HG02763 (cell line): ENCODE results near the gene EEF2K.

ENCODE experiments used
- ATAC-seq: cut with Tn5 transposase; IDR thresholded peaks from one replicate; pipeline ENCODE4 v1.9.1; 2021; ENCODE audit warnings: mild to moderate bottlenecking, moderate library complexity; ENCODE audit not compliant: unreplicated experiment

Gene EEF2K

GRCh38 chr16:22328081-22328725 lies 122.1 kb downstream of the EEF2K start:
- ATAC-seq: no peak

- no peak for ATAC-seq
Observed at GRCh38 chr16:22329199-22329695, 123.2 kb downstream of the EEF2K start.

GRCh38 chr16:22330326-22330725 lies 124.2 kb downstream of the EEF2K start:
- ATAC-seq: no peak

GRCh38 chr16:22333457-22333994 lies 127.4 kb downstream of the EEF2K start:
- no peak for ATAC-seq

- no peak for ATAC-seq
Observed at GRCh38 chr16:22335668-22336246, 129.7 kb downstream of the EEF2K start.

- ATAC-seq: no peak
Observed at GRCh38 chr16:22336581-22336980, 130.5 kb downstream of the EEF2K start.

GRCh38 chr16:22337045-22337444 lies 131.0 kb downstream of the EEF2K start:
- no peak for ATAC-seq

GRCh38 chr16:22337849-22338635 lies 132.0 kb downstream of the EEF2K start:
- no peak for ATAC-seq
